Nucleus accumbens (tissue), 56 donors: Measurements from ENCODE around the gene FBXL20.
"Not testable (repeated sequence)": the region's sequence is repeated elsewhere in the genome, so short reads cannot be mapped to it uniquely, and the experiment has no call there.

ENCODE experiments used
- DNase-seq, 56 donors: peaks; one replicate each; lab custom pipeline; 2025; lab: John Stamatoyannopoulos, UW

Gene FBXL20, protein sequence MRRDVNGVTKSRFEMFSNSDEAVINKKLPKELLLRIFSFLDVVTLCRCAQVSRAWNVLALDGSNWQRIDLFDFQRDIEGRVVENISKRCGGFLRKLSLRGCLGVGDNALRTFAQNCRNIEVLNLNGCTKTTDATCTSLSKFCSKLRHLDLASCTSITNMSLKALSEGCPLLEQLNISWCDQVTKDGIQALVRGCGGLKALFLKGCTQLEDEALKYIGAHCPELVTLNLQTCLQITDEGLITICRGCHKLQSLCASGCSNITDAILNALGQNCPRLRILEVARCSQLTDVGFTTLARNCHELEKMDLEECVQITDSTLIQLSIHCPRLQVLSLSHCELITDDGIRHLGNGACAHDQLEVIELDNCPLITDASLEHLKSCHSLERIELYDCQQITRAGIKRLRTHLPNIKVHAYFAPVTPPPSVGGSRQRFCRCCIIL

DNA sequence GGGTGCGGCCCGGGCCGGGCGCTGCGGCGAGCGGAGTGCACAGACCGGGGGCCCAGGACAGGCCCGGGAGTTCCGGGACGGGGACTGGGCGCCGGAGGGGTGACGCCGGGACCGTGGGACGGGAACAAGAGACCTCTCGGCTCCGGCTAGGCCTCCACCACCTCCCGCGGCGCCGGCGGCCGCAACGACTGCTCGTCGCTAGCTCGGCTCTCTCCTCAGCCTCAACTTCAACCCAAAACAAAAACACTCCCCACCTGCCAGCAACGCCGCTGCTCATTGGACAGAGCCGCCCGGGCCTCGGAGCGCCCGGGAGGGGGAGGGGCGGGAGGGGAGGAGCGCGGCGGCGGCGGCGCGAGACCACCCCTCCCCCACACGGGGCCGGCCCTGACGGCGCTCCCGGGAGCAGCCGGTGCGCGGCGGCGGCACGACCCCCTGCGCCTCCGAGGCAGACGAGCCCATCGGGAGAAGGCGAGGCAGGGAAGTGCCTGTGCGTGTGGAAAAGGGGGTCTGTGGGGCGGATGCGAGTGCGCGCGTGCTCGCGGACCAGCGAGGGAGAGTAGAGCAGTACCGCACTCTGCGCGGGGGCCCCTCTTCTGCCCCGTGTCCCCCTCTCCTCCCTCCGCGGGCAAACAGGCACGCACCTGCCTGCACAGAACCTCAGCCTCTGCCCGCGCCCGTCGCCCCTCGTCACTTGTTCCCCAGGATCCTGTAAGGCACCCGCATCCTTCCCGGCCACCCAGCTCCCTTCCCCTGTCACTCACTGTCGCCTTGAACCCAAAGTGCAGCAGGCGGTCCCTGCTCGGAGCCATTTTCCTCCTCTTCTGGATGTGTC, at the start of gene FBXL20:
TSS of gene FBXL20 (minus strand) at position 215 of the 832 bp plus-strand sequence. CDS start 224 bp downstream, outside the sequence.
- peak in 55 of 56 donors; percentile 33 to 93 (median 83) for DNase-seq

DNA sequence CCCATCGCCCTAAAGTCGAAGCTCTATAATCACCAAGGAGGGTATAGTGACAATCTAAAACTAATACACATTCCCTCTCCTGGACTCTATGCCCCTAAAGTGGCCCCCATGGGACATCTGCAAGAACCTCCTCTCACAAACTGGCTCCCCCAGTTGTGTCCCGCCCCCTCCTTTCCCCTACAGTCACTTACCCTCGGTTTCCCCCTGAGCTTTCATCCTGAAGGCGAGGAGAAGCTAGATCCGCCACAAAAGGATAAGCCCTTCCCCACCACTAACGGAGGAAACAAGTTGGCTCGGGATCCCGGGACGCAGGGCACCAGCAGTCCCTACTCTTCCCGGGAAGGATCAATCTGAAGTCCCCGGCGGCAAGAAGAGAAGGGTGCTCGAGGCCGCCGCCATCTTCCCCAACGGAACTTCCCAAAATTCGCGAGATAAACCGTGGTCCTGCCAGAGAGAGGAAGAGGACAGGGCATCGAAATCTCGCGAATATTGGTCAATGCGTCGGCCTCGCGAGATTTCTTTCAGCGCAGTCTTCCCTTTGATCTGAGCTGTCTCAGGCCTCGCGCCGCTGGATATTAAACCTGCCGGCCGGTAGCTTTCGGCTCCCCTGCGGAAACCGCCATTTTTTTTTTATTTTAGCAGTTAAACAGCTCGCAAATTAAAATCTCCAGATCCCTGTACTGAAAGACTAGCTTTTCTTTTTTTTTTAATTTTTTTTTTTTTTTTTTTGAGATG, 49.6 kb upstream of the FBXL20 start, which contains the start of gene MED1:
TSS of gene MED1 (minus strand) at position 417 of the 735 bp plus-strand sequence. CDS start at position 216, 201 bp downstream.
- DNase-seq = peak; percentile 26 to 94 (median 80)

DNA sequence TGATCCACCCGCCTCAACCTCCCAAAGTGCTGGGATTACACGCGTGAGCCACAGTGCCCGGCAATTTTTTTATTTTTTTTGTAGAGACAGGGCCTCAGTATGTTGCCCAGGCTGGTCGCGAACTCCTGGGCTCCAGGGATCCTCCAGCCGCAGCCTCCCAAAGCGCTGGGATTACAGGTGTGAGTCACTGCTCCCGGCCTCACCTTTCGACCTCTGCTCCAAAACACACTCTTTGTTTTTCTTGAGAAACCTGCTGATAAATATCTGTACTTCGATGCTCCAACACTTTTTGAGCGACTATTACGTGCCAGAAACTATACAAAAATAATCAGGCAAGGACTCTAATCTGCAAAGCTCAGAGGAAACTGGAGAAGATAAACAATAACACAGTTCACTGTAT, 48.6 kb upstream of the FBXL20 start:
- DNase-seq = no peak

DNA sequence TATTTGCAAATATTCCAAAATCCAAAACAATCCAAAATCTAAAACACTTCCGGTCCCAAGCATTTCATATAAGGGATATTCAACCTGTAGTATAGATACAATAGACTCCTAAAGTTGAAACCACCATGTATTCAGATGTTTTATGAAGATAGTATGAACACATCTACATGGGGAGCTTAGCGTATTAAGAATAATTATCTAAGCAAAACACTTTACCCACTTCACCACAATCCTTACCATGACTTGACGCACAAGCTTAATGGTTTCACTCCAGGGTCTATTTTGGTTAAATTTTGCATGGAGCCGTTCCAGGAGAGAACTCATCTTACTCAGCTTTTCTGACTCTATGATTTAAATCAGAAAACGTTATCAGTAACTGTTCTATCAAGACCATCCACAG, 46.1 kb upstream of the FBXL20 start:
- DNase-seq = no peak

DNA sequence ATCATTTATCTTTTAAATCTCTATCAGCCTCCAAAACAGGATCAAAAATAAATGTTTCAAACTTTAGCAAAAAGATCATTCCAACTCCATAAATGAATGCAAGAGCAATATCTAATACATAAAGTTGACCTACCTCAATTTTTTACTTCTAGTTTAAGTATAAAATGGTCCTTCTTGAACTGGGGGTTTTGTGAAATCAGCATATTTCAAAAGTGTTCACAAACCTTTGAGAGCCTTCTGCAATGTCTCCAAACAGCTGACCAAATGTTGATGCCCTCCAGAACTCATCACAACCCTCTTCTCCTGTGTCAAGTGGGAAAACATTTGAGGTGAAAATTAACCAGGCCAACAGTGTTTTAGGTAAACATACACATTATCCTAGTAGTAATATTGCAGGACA, 41.9 kb upstream of the FBXL20 start:
- no peak for DNase-seq

DNA sequence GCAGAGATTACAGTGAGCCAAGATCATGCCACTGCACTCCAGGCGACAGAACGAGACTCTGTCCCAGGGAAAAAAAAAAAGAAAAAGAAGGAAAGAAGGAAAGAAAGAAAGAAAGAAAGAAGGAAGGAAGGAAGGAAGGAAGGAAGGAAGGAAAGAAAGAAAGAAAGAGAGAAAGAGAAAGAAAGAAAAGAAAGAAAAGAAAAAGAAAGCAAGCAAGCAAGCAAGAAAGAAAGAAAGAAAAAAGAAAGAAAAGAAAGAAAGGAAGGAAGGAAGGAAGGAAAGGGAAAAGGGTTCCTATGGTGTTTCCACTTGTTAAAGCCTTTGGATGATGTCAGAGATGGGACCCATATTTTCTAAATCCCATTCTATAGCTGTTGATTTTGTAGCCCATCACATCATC, 38.4 kb upstream of the FBXL20 start:
- not testable (repeated sequence) for DNase-seq

DNA sequence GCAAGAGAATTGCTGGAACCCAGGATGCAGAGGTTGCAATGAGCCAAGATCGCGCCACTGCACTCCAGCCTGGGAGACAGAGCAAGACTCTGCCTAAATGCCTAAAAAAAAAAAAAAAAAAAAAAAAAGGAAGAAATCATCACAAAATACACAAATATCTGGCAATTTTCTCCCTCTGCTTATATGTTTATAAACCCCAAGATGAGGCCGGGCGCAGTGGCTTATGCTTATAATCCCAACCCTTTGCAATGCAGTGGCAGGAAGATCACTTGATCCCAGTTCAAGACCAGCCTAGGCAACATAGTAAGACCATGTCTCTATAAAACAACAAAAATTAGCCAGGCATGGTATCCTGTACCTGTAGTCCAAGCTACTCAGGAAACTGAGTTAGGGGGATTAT, 28.2 kb upstream of the FBXL20 start:
- DNase-seq = no peak

DNA sequence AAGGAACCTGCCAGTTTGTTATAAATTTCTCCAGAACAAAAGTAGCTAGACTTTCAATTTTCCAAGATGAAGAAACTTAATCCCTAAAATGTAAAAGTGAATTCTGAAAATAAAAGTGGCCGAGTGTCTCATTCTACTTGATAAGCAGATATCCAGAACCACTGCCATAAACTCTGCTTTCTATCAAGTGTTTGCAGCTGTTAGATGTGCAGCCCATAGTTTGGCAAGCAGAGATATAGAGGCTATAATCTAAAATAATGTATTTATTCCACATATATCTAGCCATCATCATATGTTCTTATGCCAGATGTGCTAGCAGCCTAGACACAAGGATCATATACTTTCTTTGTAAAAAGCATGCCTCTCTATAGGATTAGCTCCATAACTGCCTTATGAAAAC, 14.7 kb upstream of the FBXL20 start:
- DNase-seq = no peak

DNA sequence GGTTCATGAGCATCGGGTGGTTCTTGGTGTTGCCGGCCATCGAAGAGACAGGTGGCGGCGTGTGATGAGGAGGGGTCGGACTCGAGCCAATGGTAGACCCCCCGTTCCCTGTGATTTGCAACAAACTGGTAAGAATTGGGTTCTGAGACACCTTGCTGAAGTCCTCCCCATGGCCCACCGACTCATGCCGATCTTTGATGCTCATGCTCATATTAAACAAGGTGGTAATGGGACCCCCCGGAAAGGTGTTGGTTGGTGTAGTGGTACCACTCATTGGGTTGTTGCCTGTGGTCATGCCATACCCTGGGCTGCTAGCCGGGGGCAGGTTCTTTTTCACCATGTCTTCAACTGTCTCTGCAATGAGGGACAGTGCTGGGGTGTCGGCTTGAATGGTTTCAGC, 8.9 kb upstream of the FBXL20 start:
- no peak for DNase-seq

DNA sequence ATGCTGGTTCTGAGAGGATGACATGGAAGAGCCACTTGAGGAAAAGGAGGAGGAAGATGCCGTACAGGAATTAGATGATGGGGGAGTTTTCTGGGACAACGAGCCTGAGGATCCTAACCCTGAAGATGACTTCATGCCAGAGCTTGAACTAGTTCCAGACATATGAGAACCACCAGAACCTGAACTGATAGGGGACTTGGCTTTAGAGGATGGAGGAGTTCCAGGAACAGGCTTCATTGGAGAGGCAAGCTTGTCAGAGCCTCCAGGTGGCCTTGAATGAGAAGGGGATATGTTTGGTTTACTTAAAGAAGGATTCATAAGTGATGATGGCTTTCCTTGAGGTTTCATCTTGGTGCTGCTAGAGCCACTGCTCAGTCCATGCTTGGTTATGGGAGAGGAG, 6.9 kb upstream of the FBXL20 start:
- DNase-seq = no peak

DNA sequence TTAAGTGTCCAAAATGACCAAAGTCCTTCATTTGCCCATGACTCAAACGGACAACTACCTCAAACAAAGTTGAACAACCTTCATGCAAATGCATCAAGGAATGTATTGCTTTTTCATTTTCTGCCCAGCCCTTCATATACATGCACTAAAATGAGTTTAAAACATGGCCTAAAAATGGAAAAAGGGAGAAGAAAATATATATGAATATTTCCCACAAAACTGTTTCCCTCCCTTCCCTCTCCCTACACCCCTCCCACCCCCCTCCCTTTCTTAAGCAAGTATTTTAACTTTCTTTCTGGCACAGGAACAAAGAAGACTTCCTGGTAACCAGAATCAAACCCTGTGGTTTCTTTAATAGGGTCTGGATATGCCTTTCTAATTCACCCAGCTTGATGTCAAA, 5.5 kb upstream of the FBXL20 start:
- no peak for DNase-seq

DNA sequence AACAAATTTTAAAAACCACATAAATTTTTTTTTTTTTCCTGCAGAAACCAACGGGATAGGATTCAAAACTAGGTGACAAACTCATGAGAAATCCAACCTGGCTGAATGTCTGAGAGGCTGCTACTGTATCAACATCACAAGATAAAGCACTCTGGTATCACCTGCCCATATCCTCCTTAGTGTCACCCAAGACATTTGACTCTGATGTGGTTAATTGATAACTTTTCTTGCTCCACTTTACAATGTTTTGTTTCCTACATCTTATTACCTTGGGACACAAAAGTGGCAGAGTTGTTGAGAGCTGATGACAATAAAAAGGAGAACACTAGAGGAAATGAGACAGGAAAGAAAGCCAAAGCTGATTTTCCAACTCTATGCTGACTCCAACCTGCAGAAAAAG, 4.0 kb upstream of the FBXL20 start:
- DNase-seq = no peak

DNA sequence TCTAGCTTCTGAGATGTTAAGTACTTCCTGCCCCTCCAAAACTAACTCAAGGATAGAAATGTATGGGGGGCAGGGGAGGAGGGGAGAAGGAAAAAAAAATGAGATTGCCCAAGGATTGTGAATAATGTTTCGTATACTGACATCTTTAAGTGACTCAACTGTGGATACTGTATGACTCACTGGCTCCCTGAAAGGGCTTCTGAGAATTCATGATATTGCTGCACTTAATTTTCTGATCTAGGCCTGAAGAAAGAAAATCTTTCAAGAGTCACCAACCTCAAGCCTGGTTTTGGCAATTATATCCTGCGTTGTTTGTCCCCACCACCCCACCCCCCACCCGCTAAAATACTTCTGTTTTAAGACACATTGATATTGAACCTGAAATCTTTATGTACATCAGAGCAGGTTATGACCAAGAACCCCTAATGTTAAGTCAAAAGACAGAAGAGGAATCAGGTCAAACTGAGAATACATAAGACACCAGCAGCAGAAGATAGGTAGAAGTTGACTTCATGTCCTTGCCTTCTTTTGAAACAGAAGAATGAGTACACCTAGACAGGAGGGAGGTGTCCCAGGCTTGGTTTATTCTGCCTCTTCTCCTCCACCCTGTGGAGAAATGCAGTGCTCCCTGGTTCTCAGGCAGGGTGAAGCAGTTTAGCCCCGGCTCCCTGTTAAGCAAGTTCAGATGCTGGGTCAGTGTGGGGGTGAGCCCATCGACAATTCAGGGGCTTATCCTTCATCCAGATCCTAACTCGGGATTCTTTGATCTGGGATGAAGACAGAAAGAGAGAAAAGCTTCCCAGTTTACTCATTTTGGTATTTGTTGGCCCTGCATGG, 3.3 kb upstream of the FBXL20 start:
- DNase-seq = no peak

DNA sequence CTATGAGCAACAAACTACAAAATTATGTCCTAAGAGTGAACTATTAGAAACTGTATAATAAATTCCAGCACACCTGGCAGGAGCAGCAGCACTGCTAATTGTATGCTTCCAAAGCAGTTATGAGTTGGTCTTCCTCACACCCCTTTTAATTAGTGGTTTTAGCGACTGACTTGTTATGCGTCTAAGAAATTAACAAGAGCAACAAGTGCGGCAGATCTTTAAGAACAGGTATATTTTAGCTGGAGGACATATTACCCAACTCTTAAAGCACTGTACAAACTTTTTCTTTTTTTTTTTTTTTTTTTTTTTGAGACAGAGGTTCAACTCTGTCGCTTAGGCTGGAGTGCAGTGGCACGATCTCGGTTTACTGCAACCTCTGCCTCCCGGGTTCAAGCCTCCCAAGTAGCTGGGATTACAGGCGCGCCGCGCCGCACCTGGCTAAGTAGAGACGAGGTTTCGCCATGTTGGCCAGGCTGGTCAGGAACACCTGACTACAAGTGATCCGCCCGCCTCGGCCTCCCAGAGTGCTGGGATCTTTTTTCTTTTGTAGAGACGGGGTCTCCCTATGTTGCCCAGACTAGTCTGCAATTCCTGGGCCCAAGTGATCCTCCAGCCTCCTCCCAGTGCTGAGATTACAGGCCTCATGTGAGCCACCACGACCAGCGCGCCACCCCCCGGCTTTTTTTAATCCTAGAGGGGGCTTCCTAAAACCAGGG, 1.6 kb upstream of the FBXL20 start:
- DNase-seq = no peak

DNA sequence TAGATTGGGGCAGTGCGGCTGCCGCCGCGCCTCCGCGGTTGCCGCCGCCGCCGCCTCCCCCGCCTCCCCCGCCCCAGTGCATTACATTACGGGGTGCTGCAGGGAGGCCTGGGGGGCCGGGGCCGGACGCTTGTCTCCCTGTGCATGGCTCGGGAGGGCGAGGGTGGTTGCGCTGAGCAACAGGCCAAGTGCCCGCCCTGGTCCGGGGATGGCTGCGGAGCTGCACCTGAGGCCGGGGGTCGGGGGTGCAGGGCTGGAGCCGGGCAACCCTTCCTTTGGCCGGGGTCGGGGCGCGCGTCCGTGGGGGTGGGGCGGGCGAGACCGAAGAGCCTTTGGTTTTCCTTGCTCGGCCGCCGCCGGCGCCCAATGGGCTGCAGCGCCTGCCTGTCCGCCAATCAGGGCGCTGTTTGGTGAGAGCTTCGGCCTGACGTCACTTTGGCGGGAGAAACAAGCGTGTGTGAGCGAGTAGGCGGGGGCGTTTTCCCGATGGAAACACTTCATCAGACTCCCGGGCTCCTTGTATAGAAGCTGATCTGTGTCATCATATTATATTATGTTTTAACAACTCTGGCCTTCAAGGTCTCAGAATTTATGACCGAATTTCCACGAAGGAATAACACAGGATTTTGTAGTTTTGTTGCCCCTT, 941 bp upstream of the FBXL20 start:
- DNase-seq = peak in 55 of 56 donors; percentile 59 to 97 (median 87)

DNA sequence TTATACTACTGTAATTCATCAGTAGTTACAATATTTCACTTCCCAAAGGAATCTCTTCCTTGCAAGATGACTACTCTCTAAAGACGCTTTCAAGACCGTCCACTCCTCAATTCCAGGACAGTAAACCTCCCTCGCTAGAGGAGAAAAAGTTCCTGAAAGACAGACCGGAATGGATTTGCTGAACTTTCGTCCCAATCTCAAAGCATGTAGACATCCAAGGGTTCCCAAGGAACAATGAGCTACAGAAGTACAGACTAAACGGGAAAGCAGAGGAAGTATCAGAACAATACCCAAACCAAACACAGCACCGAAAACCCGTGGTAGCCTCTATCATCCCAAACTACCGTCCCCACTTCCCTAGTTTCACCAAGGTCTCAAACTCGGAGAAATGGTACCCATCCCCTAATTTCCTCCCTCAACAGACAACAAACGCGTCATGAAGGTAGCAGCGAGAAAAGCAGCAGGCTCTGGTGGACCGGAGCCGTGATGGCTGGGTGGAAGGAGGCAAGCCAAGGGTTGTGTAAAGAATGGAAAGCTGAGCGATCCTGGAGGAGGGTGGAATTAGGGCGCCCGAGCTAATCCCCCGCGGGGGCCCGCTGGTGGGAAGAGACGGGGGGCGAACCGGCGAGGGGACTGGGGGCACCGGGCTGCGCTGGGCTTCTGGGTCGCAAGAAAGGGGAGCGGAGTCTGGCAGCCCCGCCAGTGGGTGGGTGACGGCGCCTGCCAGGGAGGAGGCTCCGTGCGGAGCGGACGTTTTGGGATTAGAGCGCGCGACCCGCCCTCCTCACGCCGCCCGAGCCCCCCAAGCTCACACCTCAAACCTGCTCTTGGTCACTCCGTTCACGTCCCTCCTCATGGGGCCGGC, 647 bp downstream of the FBXL20 start:
- DNase-seq = peak in 27 of 56 donors; percentile 10 to 65 (median 38)

DNA sequence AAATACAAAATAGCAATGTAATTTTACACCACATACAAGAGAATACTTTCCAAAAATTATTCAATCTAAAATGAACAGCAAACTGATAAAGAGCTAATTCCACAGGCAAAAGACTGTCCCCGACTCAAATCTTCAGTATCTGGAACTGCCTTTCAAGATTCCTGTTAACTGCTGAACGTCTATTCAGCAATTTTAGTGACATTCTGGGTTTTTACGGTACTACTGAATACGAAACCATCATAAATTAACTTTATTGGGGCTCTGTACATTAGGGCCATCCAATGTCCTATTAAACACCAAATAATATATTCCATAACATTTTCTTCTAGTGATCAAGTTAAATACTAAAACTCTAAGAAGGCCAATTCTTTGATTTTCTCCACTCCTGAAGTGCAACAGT, 1.6 kb downstream of the FBXL20 start:
- no peak for DNase-seq

DNA sequence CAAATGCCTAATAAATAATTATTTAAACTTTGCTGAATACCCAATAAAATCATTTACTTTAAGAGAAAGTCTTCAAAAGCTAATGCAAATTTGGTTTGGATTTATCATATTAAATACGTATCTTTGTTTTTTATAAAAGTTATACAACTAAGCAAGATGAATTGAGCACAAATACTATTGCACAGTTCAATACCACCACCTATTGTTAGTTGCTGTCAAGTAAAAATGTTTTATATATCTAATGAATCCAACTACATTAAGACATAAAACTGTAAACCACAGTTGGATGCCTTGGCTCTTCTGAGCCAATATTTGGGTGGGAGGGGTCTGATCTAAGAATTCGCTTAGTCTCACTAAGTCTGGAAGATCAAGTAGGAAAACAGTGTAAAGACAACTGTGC, 7.7 kb downstream of the FBXL20 start:
- DNase-seq = no peak
